ENCODE results near the gene UNKL.
A peak's percentile ranks its signal among the peaks of the same experiment; 100 is the strongest.

UNKL gene

GRCh38 chr16:1320658-1321240 is 93.8 kb downstream of the UNKL start:
- no peaks in the 10 kb centered on the region for H3K4me1 Mint-ChIP-seq (ENCODE audit: low read depth)
- no peak overlapping the region for H3K27ac Mint-ChIP-seq
- no peaks in the 10 kb centered on the region for H3K27me3 Mint-ChIP-seq
- H3K9me3 Mint-ChIP-seq (ENCODE audit: low read depth), result no peaks in the 10 kb centered on the region
- no peaks in the 10 kb centered on the region for H3K36me3 Mint-ChIP-seq
- H3K4me3 Mint-ChIP-seq, result no peak overlapping the region

DNA sequence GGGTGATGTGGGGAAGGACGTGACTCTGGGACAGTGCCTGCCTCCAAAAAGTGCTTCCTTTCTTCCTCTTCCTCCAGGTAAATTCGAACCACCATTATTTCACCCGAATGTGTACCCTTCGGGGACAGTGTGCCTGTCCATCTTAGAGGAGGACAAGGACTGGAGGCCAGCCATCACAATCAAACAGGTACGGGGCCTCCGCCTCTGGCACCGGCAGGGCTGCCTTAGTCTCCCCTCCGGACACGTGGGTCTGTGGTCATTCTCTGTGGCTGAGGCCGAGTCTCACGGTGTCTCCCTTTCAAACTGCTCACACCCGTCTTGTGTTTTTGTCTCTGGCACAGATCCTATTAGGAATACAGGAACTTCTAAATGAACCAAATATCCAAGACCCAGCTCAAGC is 94.4 kb downstream of the UNKL start:
- Mint-ChIP-seq H3K27ac (no peak overlapping the region), H3K4me3 (no peak overlapping the region), H3K27me3 (no peaks in the 10 kb centered on the region), H3K9me3 (ENCODE audit: low read depth) (no peaks in the 10 kb centered on the region), H3K36me3 (no peaks in the 10 kb centered on the region), H3K4me1 (ENCODE audit: low read depth) (peaks cover 3% of the 10 kb centered on the region)

DNA sequence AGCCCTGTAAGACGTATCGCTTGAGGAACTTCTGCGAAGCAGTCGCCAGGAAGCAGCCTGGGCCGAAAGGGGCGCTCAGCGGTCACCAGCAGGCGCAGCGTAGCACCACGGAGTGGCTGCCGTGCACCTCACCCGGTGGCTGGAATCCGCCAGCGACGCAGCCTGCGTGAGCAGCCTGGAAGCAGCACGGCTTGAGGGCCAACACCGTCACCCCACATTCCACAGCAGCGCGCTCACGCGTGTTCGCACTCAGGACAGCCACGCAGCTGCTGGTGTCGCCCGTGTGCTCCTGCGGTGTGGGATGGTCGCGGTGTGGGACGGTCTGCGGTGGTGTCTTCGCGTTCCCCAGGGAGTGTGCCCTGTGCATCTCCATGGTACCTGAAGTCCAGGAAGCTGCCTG is 95.5 kb downstream of the UNKL start:
- no peaks in the 10 kb centered on the region for H3K9me3 Mint-ChIP-seq (ENCODE audit: low read depth)
- H3K27ac Mint-ChIP-seq, result no peak overlapping the region
- H3K4me1 Mint-ChIP-seq (ENCODE audit: low read depth), result peaks cover 8% of the 10 kb centered on the region
- no peaks in the 10 kb centered on the region for H3K36me3 Mint-ChIP-seq
- H3K27me3 Mint-ChIP-seq, result no peaks in the 10 kb centered on the region
- no peak overlapping the region for H3K4me3 Mint-ChIP-seq

GRCh38 chr16:1318268-1318545 is 96.3 kb downstream of the UNKL start:
- H3K36me3 Mint-ChIP-seq, result no peaks in the 10 kb centered on the region
- H3K4me3 Mint-ChIP-seq, result no peak overlapping the region
- H3K27me3 Mint-ChIP-seq, result no peaks in the 10 kb centered on the region
- H3K4me1 Mint-ChIP-seq (ENCODE audit: low read depth), result peaks cover 8% of the 10 kb centered on the region
- no peaks in the 10 kb centered on the region for H3K9me3 Mint-ChIP-seq (ENCODE audit: low read depth)
- no peak overlapping the region for H3K27ac Mint-ChIP-seq

GRCh38 chr16:1317479-1318267 is 96.8 kb downstream of the UNKL start:
- Mint-ChIP-seq H3K36me3 (no peaks in the 10 kb centered on the region), H3K9me3 (ENCODE audit: low read depth) (no peaks in the 10 kb centered on the region), H3K4me1 (ENCODE audit: low read depth) (peaks cover 14% of the 10 kb centered on the region), H3K4me3 (no peak overlapping the region), H3K27me3 (no peaks in the 10 kb centered on the region), H3K27ac (no peak overlapping the region)

- H3K27ac Mint-ChIP-seq, result peak overlapping the region; percentile 61
- H3K4me3 Mint-ChIP-seq, result no peak overlapping the region
- H3K27me3 Mint-ChIP-seq, result no peaks in the 10 kb centered on the region
- H3K36me3 Mint-ChIP-seq, result no peaks in the 10 kb centered on the region
- no peaks in the 10 kb centered on the region for H3K9me3 Mint-ChIP-seq (ENCODE audit: low read depth)
- H3K4me1 Mint-ChIP-seq (ENCODE audit: low read depth), result peaks cover 22% of the 10 kb centered on the region
These were observed 98.5 kb downstream of the UNKL start for GRCh38 chr16:1316033-1316405.

DNA sequence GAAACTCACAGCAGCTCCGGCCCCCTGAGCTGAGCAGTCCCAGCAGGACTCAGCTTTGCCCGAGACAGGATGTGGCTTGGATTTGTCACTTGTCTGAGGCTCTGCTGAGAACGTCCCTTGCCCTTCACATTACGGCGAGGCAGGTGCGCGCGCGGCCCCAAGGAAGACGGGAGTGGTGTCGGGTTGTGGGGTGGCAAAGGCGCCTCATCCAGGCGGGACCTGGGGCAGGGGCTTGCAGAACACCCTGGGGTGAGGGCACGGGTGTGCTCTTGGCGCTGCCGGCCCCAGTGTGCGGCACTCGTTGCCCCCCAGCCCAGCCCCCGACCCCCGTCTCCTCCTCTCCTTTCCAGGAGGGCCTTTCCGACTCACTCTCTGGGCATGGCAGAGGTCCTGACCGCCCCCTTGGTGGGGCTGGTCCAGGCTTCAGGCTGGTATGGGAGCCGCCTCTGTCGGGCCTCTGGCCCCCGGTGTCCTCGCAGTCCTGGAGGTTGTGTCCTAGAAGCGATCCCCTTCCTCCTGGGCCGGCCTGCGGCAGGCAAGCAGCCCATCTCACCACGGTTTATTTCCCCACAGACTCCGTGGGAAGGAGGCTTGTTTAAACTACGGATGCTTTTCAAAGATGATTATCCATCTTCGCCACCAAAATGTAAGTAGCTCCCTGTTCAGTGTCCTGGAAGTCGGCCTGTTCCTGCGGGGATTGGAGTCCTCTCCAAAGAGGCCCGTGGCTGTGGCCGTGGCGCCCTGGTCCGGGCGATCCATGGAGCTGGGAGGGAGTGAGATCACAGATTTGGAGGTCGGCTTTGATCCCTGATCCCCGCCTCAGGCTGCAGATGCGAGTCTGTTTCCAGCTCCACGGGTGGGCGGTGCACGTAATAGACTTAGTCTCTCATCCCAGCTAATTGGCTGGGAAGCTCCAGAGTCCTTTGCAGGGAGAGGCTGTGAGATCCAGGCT is 99.1 kb downstream of the UNKL start:
- Mint-ChIP-seq H3K4me3 (no peak overlapping the region), H3K4me1 (ENCODE audit: low read depth) (peaks cover 25% of the 10 kb centered on the region), H3K27ac (no peak overlapping the region), H3K9me3 (ENCODE audit: low read depth) (no peaks in the 10 kb centered on the region), H3K27me3 (no peaks in the 10 kb centered on the region), H3K36me3 (no peaks in the 10 kb centered on the region)

GRCh38 chr16:1314399-1315068 is 100.0 kb downstream of the UNKL start:
- peak overlapping the region; percentile 54 for H3K27ac Mint-ChIP-seq
- no peaks in the 10 kb centered on the region for H3K27me3 Mint-ChIP-seq
- no peak overlapping the region for H3K4me3 Mint-ChIP-seq
- H3K4me1 Mint-ChIP-seq (ENCODE audit: low read depth), result peaks cover 28% of the 10 kb centered on the region
- H3K36me3 Mint-ChIP-seq, result peaks cover 2% of the 10 kb centered on the region
- H3K9me3 Mint-ChIP-seq (ENCODE audit: low read depth), result no peaks in the 10 kb centered on the region

DNA sequence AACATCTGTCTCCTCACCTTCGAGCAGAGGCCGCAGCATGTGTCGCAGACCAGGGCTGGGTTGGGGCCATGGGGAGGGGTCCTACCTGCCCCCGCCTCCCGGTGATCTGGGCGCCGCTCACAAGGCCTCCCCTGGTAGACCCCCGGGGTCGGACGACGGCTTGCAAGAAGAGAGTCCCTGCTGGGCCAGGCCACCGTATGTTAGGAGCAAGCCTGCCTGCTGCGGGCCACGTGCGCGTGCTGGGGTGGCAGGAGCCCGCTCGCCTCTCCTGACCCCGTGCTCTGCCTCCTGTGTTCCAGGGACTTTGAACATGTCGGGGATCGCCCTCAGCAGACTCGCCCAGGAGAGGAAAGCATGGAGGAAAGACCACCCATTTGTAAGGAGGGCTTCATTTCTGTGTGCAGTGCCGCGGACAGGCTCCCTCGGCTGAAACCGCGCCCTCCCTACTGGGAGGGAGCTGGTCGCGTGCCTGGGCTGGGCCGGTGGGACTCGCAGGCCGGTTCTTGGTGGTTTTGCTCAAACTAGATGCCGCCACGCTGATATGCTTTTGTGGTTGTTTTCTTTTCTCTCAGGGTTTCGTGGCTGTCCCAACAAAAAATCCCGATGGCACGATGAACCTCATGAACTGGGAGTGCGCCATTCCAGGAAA is 100.7 kb downstream of the UNKL start:
- peaks cover 2% of the 10 kb centered on the region for H3K36me3 Mint-ChIP-seq
- H3K4me3 Mint-ChIP-seq, result no peak overlapping the region
- peak overlapping the region; percentile 54 for H3K27ac Mint-ChIP-seq
- H3K4me1 Mint-ChIP-seq (ENCODE audit: low read depth), result peaks cover 28% of the 10 kb centered on the region
- no peaks in the 10 kb centered on the region for H3K27me3 Mint-ChIP-seq
- H3K9me3 Mint-ChIP-seq (ENCODE audit: low read depth), result no peaks in the 10 kb centered on the region

Data from activated naive CD8-positive, alpha-beta T cell (primary cell).